Measurements from ENCODE around the gene SP110.

The SP110 gene

DNA sequence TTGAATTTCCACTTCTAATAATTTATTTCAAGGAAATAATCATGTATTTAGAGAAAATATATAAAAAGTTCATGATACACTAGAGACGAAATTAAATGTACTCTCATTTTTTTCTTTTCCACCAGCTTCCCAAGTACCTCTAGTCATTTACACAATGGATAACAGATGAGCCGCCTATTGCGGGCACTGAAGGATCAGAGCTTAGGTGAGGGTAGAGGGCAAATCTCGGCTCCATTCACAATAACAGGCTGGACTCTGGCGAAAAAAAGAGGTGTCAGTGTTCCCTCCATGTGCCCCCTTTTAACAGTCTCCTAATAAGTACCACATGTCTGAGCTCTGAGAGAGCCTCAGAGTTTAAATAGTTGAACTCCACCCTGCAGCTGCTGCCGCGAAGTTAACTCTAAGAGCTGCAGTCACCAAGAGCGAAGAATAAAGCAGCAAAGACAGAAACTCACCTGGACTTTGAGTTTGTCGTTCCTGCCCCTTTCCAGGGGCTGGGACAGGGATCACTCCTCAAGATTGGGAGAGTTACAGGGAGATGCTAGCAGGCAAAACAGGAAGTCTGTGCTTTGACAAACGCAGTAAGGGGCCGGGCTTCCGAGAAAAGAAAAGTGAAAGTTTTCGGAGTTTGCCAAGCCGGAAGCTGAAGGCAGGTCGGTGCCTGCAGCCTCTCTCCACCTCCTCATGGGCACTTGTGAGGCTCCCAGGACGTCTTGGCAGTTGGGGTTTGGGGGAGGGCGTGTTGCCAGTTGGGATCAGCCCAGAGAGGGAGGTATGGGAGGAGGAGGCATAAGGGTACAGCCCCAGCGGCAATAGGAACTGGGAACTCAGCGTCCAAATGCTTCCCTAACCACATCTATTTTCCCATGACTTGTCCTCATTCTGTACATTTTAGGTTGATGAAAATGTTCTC is at the start of gene SP110:
Gene SP110, minus strand, starts transcription at position 566 of the 913 bp plus-strand sequence. CDS start 3,057 bp downstream, outside the sequence.
- H3K27ac ChIP-seq (ENCODE audit: extremely low read depth, low read depth, low read length) = peak within 1 kb of the TSS; percentile 26; the same call in 1 of the 2 replicates
- POLR2A ChIA-PET = no interaction called here
- no peak for TF ChIP-seq ZNF777 (tag by site-specific recombination; IDR thresholded peaks at IDR 0.05; ENCODE audit: borderline replicate concordance)
- TF ChIP-seq, protein P1, sequence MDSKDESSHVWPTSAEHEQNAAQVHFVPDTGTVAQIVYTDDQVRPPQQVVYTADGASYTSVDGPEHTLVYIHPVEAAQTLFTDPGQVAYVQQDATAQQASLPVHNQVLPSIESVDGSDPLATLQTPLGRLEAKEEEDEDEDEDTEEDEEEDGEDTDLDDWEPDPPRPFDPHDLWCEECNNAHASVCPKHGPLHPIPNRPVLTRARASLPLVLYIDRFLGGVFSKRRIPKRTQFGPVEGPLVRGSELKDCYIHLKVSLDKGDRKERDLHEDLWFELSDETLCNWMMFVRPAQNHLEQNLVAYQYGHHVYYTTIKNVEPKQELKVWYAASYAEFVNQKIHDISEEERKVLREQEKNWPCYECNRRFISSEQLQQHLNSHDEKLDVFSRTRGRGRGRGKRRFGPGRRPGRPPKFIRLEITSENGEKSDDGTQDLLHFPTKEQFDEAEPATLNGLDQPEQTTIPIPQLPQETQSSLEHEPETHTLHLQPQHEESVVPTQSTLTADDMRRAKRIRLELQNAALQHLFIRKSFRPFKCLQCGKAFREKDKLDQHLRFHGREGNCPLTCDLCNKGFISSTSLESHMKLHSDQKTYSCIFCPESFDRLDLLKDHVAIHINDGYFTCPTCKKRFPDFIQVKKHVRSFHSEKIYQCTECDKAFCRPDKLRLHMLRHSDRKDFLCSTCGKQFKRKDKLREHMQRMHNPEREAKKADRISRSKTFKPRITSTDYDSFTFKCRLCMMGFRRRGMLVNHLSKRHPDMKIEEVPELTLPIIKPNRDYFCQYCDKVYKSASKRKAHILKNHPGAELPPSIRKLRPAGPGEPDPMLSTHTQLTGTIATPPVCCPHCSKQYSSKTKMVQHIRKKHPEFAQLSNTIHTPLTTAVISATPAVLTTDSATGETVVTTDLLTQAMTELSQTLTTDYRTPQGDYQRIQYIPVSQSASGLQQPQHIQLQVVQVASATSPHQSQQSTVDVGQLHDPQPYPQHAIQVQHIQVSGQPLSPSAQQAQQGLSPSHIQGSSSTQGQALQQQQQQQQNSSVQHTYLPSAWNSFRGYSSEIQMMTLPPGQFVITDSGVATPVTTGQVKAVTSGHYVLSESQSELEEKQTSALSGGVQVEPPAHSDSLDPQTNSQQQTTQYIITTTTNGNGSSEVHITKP (tag by site-specific recombination; IDR thresholded peaks at IDR 0.05) = peak; percentile 67
- no peak for TF ChIP-seq ZBTB21 (tag by site-specific recombination; IDR thresholded peaks at IDR 0.05)
- TF ChIP-seq ZEB2 (tag by site-specific recombination; IDR thresholded peaks at IDR 0.05) = no peak
- TF ChIP-seq, protein P2, sequence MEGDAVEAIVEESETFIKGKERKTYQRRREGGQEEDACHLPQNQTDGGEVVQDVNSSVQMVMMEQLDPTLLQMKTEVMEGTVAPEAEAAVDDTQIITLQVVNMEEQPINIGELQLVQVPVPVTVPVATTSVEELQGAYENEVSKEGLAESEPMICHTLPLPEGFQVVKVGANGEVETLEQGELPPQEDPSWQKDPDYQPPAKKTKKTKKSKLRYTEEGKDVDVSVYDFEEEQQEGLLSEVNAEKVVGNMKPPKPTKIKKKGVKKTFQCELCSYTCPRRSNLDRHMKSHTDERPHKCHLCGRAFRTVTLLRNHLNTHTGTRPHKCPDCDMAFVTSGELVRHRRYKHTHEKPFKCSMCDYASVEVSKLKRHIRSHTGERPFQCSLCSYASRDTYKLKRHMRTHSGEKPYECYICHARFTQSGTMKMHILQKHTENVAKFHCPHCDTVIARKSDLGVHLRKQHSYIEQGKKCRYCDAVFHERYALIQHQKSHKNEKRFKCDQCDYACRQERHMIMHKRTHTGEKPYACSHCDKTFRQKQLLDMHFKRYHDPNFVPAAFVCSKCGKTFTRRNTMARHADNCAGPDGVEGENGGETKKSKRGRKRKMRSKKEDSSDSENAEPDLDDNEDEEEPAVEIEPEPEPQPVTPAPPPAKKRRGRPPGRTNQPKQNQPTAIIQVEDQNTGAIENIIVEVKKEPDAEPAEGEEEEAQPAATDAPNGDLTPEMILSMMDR (tag by site-specific recombination; IDR thresholded peaks at IDR 0.05) = peak; percentile 14; the same call in 1 of the 2 replicates
- no peak for TF ChIP-seq SCRT2 (tag by site-specific recombination; IDR thresholded peaks at IDR 0.05)
- TF ChIP-seq, protein P3, sequence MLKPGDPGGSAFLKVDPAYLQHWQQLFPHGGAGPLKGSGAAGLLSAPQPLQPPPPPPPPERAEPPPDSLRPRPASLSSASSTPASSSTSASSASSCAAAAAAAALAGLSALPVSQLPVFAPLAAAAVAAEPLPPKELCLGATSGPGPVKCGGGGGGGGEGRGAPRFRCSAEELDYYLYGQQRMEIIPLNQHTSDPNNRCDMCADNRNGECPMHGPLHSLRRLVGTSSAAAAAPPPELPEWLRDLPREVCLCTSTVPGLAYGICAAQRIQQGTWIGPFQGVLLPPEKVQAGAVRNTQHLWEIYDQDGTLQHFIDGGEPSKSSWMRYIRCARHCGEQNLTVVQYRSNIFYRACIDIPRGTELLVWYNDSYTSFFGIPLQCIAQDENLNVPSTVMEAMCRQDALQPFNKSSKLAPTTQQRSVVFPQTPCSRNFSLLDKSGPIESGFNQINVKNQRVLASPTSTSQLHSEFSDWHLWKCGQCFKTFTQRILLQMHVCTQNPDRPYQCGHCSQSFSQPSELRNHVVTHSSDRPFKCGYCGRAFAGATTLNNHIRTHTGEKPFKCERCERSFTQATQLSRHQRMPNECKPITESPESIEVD (tag by site-specific recombination; IDR thresholded peaks at IDR 0.05) = no peak
- TF ChIP-seq, protein P4, sequence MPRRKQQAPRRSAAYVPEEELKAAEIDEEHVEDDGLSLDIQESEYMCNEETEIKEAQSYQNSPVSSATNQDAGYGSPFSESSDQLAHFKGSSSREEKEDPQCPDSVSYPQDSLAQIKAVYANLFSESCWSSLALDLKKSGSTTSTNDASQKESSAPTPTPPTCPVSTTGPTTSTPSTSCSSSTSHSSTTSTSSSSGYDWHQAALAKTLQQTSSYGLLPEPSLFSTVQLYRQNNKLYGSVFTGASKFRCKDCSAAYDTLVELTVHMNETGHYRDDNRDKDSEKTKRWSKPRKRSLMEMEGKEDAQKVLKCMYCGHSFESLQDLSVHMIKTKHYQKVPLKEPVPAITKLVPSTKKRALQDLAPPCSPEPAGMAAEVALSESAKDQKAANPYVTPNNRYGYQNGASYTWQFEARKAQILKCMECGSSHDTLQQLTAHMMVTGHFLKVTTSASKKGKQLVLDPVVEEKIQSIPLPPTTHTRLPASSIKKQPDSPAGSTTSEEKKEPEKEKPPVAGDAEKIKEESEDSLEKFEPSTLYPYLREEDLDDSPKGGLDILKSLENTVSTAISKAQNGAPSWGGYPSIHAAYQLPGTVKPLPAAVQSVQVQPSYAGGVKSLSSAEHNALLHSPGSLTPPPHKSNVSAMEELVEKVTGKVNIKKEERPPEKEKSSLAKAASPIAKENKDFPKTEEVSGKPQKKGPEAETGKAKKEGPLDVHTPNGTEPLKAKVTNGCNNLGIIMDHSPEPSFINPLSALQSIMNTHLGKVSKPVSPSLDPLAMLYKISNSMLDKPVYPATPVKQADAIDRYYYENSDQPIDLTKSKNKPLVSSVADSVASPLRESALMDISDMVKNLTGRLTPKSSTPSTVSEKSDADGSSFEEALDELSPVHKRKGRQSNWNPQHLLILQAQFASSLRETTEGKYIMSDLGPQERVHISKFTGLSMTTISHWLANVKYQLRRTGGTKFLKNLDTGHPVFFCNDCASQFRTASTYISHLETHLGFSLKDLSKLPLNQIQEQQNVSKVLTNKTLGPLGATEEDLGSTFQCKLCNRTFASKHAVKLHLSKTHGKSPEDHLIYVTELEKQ (tag by site-specific recombination; IDR thresholded peaks at IDR 0.05; ENCODE audit: borderline replicate concordance) = no peak
- TF ChIP-seq ZNF426 (tag by site-specific recombination; IDR thresholded peaks at IDR 0.05) = no peak
- TF ChIP-seq GLIS1 (tag by site-specific recombination; IDR thresholded peaks at IDR 0.05) = peak; percentile 34; the same call in 1 of the 2 replicates
- TF ChIP-seq ZXDB (tag by site-specific recombination; IDR thresholded peaks at IDR 0.05) = 0 out of 2 replicates have a peak, but pooled peaks have one; percentile 33
- TF ChIP-seq, protein P5, sequence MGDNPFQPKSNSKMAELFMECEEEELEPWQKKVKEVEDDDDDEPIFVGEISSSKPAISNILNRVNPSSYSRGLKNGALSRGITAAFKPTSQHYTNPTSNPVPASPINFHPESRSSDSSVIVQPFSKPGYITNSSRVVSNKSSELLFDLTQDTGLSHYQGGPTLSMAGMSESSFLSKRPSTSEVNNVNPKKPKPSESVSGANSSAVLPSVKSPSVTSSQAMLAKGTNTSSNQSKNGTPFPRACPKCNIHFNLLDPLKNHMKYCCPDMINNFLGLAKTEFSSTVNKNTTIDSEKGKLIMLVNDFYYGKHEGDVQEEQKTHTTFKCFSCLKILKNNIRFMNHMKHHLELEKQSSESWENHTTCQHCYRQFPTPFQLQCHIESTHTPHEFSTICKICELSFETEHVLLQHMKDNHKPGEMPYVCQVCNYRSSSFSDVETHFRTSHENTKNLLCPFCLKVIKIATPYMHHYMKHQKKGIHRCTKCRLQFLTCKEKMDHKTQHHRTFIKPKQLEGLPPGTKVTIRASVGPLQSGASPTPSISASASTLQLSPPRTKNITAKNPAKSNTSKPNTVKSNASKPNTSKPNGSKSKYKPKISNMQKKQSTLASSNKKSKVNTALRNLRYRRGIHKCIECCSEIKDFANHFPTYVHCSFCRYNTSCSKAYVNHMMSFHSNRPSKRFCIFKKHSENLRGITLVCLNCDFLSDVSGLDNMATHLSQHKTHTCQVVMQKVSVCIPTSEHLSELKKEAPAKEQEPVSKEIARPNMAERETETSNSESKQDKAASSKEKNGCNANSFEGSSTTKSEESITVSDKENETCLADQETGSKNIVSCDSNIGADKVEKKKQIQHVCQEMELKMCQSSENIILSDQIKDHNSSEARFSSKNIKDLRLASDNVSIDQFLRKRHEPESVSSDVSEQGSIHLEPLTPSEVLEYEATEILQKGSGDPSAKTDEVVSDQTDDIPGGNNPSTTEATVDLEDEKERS (tag by site-specific recombination; IDR thresholded peaks at IDR 0.05) = no peak
- TF ChIP-seq KLF16 (tag by site-specific recombination; IDR thresholded peaks at IDR 0.05) = no peak
- TF ChIP-seq GFI1B (tag by site-specific recombination; IDR thresholded peaks at IDR 0.05) = no peak
- no peak for TF ChIP-seq IKZF3 (tag by site-specific recombination; IDR thresholded peaks at IDR 0.05)
- no peak for TF ChIP-seq ZIC2 (tag by site-specific recombination; IDR thresholded peaks at IDR 0.05)
- no peak for TF ChIP-seq ZFHX2 (tag by site-specific recombination; conservative IDR thresholded peaks at IDR 0.05)

More for the DNA sequence above, at the start of gene SP110:
- no peaks in the 10 kb centered on the region for H3K4me1 ChIP-seq (ENCODE audit: control insufficient read depth, insufficient read depth, low read length)
- H3K36me3 ChIP-seq (ENCODE audit: control insufficient read depth in 2 of 2, insufficient read depth in 1 of 2, low read length in 2 of 2) = peaks cover 0 to 18% of the 10 kb centered on the region in 2 experiments; a peak in 1 of 3 replicates
- CTCF ChIA-PET = interaction anchor here (0.6 kb wide), 1 partner anchor 189 kb away, joined by 3 read pairs; no protein-coding TSS in a partner anchor
- no peaks in the 10 kb centered on the region for H3K9me3 ChIP-seq (ENCODE audit: control insufficient read depth, insufficient read depth, low read depth, low read length)
- H3K4me3 ChIP-seq (ENCODE audit: low read depth, low read length) = peak within 1 kb of the TSS; percentile 50

Measured in HEK293 (cell line).